ENCODE results near the gene KCMF1. TPM values are rescaled to one million over a fixed set of nuclear protein-coding genes. Genes with fewer than 3 reads are reported as not detected.

The KCMF1 gene
- total and polyA plus RNA-seq, 10 of the 15 experiments (the other 5 are each of a cell fraction or from before 2014, with no cell fraction given), result 8.4 to 124 (median 43.0) TPM

DNA sequence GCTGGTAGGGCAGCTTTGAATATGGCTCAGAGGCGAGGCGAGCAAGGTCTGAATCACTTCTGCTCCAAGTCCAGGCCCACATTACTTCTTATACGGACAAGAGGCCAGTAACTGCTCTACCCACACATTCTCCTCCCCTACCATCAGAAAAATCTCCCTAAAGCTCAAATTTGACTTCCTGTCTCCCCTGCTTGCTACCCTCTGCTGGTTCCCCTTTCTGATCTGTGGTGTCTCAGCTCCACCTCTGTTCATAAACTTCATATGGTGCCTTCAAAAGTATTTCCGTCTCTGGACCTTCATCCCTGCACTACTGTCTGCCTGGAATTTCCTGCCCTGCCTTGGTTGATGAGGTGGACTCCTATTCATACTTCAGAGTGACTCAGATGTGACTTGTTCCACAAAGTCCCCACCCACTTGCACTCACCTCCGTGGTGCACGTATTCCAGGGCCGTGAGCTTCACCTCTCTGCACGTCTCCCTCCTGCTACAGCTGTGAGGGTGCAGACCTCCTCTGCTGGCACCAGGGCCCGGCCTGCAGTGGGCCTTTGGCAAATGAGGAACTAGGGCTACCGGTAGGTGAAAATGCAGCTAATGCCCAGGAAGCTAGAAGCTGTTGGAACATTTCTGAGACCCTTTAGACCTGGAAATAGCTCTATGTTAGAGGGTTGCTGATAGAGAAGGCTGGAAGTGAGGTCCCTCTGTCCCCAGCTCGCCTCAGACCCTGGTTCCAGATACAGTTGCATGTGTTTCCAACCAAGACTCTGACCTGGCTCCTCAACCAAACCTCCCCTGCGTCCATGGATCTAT is 24.6 kb upstream of the KCMF1 start (continued):
- TF ChIP-seq EED (IDR thresholded peaks at IDR 0.05; ENCODE audit: low read depth) (peak; percentile 94), FOS (IDR thresholded peaks at IDR 0.05; ENCODE audit: borderline replicate concordance, extremely low read depth, insufficient read length) (no peak), KDM1A (IDR thresholded peaks at IDR 0.05; ENCODE audit: borderline replicate concordance) (no peak), YY1 (IDR thresholded peaks at IDR 0.05; ENCODE audit: low read depth, low read length) (peak; percentile 47; the same call in 1 of the 2 replicates), ATF3 (IDR thresholded peaks at IDR 0.05; ENCODE audit: borderline replicate concordance, extremely low read depth, low read depth, low read length) (no peak), ZBTB33 (IDR thresholded peaks at IDR 0.05) (no peak), SUPT20H (IDR thresholded peaks at IDR 0.05; ENCODE audit: borderline replicate concordance, control insufficient read depth, low read depth, low read length) (no peak), CEBPB (IDR thresholded peaks at IDR 0.05; ENCODE audit: borderline replicate concordance in 1 of 2, low read depth in 2 of 2, low read length in 2 of 2) (no peak), GABPA (IDR thresholded peaks at IDR 0.05; ENCODE audit: low read depth) (no peak), SIX5 (IDR thresholded peaks at IDR 0.05; ENCODE audit: low read depth, low read length, severe bottlenecking) (no peak), PAX5 (IDR thresholded peaks at IDR 0.05; ENCODE audit: borderline replicate concordance, low read depth, low read length) (peak; percentile 22; the same call in 1 of the 2 replicates), ATF2 (IDR thresholded peaks at IDR 0.05; ENCODE audit: low read length) (no peak), CBX5 (IDR thresholded peaks at IDR 0.05; ENCODE audit: low read depth) (peak; percentile 65; the same call in 1 of the 2 replicates), CHD4 (IDR thresholded peaks at IDR 0.05) (no peak), IKZF2 (IDR thresholded peaks at IDR 0.05) (peak; percentile 94 to 95), RELB (IDR thresholded peaks at IDR 0.05; ENCODE audit: low read depth) (peak; percentile 85)
- TF ChIP-seq, protein P1, sequence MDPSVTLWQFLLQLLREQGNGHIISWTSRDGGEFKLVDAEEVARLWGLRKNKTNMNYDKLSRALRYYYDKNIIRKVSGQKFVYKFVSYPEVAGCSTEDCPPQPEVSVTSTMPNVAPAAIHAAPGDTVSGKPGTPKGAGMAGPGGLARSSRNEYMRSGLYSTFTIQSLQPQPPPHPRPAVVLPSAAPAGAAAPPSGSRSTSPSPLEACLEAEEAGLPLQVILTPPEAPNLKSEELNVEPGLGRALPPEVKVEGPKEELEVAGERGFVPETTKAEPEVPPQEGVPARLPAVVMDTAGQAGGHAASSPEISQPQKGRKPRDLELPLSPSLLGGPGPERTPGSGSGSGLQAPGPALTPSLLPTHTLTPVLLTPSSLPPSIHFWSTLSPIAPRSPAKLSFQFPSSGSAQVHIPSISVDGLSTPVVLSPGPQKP (IDR thresholded peaks at IDR 0.05; ENCODE audit: low read depth, low read length), result no peak
- TF ChIP-seq, protein P2, sequence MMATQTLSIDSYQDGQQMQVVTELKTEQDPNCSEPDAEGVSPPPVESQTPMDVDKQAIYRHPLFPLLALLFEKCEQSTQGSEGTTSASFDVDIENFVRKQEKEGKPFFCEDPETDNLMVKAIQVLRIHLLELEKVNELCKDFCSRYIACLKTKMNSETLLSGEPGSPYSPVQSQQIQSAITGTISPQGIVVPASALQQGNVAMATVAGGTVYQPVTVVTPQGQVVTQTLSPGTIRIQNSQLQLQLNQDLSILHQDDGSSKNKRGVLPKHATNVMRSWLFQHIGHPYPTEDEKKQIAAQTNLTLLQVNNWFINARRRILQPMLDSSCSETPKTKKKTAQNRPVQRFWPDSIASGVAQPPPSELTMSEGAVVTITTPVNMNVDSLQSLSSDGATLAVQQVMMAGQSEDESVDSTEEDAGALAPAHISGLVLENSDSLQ (IDR thresholded peaks at IDR 0.05), result no peak; the same call in none of the 2 replicates
- TF ChIP-seq, protein P3, sequence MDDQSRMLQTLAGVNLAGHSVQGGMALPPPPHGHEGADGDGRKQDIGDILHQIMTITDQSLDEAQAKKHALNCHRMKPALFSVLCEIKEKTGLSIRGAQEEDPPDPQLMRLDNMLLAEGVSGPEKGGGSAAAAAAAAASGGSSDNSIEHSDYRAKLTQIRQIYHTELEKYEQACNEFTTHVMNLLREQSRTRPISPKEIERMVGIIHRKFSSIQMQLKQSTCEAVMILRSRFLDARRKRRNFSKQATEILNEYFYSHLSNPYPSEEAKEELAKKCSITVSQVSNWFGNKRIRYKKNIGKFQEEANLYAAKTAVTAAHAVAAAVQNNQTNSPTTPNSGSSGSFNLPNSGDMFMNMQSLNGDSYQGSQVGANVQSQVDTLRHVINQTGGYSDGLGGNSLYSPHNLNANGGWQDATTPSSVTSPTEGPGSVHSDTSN (IDR thresholded peaks at IDR 0.05; ENCODE audit: insufficient replicate concordance, low read depth, low read length), result no peak
